Measurements from ENCODE around the gene DEXI.
"Not testable (repeated sequence)": the region's sequence is repeated elsewhere in the genome, so short reads cannot be mapped to it uniquely, and the experiment has no call there.

DEXI gene

DNA sequence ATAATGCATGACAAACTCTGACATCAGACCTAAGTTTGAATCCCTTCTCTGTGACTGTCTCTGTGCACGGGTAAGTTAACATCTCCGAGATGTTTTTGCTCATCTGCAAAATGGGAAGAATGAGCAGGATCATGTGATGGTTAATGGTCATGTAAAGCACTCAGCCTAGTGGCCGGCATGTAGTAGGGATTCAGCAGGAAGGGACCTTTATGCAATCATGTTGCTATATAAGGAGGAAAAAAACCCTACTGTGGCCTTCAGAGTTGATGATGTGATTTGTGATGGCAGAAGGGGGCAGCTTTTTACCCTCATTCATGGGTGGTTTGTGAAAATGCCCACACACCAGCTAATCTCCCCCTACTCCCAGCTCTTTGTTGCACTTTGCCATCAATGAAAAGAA, 26.2 kb upstream of the DEXI start:
- no peak overlapping the region for H3K9ac ChIP-seq (ENCODE audit: low read length)
- H3K4me3 ChIP-seq (ENCODE audit: low read depth, low read length): no peak overlapping the region
- H3K9me3 ChIP-seq (ENCODE audit: control insufficient read depth, insufficient read depth, low read depth, low read length): no peaks in the 10 kb centered on the region
- H3K27me3 ChIP-seq (ENCODE audit: control insufficient read depth, insufficient read depth, low read length): no peaks in the 10 kb centered on the region
- peaks cover 13% of the 10 kb centered on the region; the same call in 1 of the 2 replicates for H3K4me1 ChIP-seq (ENCODE audit: control insufficient read depth, insufficient read depth, low read length)
- no peak overlapping the region for H3K27ac ChIP-seq (ENCODE audit: low read depth, low read length)
- H3K36me3 ChIP-seq (ENCODE audit: control insufficient read depth, insufficient read depth, low read length): peaks cover 12% of the 10 kb centered on the region

GRCh38 chr16:10967986-10968385, 25.7 kb upstream of the DEXI start:
- Histone ChIP-seq H3K9me3 (ENCODE audit: control insufficient read depth, insufficient read depth, low read depth, low read length) (no peaks in the 10 kb centered on the region), H3K4me1 (ENCODE audit: control insufficient read depth, insufficient read depth, low read length) (peaks cover 13% of the 10 kb centered on the region; the same call in 1 of the 2 replicates), H3K27ac (ENCODE audit: low read depth, low read length) (no peak overlapping the region), H3K9ac (ENCODE audit: low read length) (no peak overlapping the region), H3K36me3 (ENCODE audit: control insufficient read depth, insufficient read depth, low read length) (peaks cover 15% of the 10 kb centered on the region), H3K4me3 (ENCODE audit: low read depth, low read length) (no peak overlapping the region), H3K27me3 (ENCODE audit: control insufficient read depth, insufficient read depth, low read length) (no peaks in the 10 kb centered on the region)

GRCh38 chr16:10966559-10966958, 24.3 kb upstream of the DEXI start:
- not testable (repeated sequence) for H3K4me3 ChIP-seq (ENCODE audit: low read depth, low read length); H3K9me3 ChIP-seq (ENCODE audit: control insufficient read depth, insufficient read depth, low read depth, low read length); H3K9ac ChIP-seq (ENCODE audit: low read length); H3K27me3 ChIP-seq (ENCODE audit: control insufficient read depth, insufficient read depth, low read length); H3K27ac ChIP-seq (ENCODE audit: low read depth, low read length); H3K4me1 ChIP-seq (ENCODE audit: control insufficient read depth, insufficient read depth, low read length)
- H3K36me3 ChIP-seq (ENCODE audit: control insufficient read depth, insufficient read depth, low read length): peaks cover 20% of the 10 kb centered on the region

GRCh38 chr16:10966129-10966528, 23.9 kb upstream of the DEXI start:
- H3K9ac ChIP-seq (ENCODE audit: low read length): no peak overlapping the region
- H3K9me3 ChIP-seq (ENCODE audit: control insufficient read depth, insufficient read depth, low read depth, low read length): no peaks in the 10 kb centered on the region
- no peak overlapping the region for H3K4me3 ChIP-seq (ENCODE audit: low read depth, low read length)
- H3K4me1 ChIP-seq (ENCODE audit: control insufficient read depth, insufficient read depth, low read length): peaks cover 4% of the 10 kb centered on the region; the same call in 1 of the 2 replicates
- no peaks in the 10 kb centered on the region for H3K27me3 ChIP-seq (ENCODE audit: control insufficient read depth, insufficient read depth, low read length)
- H3K36me3 ChIP-seq (ENCODE audit: control insufficient read depth, insufficient read depth, low read length): peaks cover 19% of the 10 kb centered on the region
- H3K27ac ChIP-seq (ENCODE audit: low read depth, low read length): no peak overlapping the region

DNA sequence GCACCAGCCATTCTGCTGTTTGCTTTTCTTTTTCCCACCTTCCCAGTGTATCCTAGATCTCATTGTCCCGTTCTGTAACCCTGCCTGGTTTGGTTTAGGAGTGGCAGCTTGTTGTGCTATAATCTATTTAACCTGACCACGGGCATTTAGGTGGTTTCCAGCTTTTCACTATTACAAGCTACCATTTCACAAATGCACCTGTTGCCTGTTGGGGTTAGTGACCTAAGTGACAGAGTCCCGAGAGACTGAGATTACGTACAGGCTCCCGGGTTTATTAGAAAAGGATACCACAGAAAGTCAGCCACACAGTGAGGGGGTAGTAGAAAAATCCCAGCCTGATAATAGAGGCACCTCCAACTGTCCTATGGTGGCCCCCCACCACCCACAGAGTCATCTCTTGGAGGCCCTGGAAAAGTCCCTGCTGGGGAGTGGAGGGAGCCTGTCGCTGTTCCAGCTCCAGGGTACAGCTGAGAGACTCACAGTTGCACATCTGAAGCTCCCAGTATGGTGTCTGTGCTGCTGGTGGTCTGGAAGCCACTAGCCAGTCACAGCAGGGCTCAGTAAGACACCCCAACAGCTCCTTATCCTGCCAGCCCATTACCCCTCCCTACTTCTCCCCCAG, 23.3 kb upstream of the DEXI start:
- Histone ChIP-seq H3K4me3 (ENCODE audit: low read depth, low read length) (no peak overlapping the region), H3K9ac (ENCODE audit: low read length) (no peak overlapping the region), H3K4me1 (ENCODE audit: control insufficient read depth, insufficient read depth, low read length) (peaks cover 4% of the 10 kb centered on the region; the same call in 1 of the 2 replicates), H3K27ac (ENCODE audit: low read depth, low read length) (no peak overlapping the region), H3K27me3 (ENCODE audit: control insufficient read depth, insufficient read depth, low read length) (no peaks in the 10 kb centered on the region), H3K9me3 (ENCODE audit: control insufficient read depth, insufficient read depth, low read depth, low read length) (no peaks in the 10 kb centered on the region), H3K36me3 (ENCODE audit: control insufficient read depth, insufficient read depth, low read length) (peaks cover 18% of the 10 kb centered on the region)

DNA sequence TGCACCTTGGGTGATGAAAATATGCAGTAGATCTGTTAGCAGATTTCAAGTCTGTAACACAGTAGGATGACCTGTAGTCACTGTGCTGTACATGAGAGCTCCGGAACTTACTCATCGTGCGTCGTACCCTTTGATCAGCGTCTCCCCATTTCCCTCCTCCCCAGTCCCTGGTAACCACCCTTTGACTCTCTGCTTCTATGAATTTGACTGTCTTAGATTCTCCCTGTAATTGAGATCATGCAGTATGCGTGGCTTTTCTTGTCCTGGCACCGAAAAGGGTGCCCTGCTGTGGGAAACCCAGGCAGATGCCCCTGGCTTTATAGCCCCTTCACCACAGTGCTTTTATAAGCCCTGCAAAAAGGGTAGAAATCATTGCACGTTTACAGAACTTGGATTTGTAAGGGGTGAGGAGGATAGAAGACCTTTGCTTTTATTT, 22.6 kb upstream of the DEXI start:
- Histone ChIP-seq H3K36me3 (ENCODE audit: control insufficient read depth, insufficient read depth, low read length) (peaks cover 18% of the 10 kb centered on the region), H3K9me3 (ENCODE audit: control insufficient read depth, insufficient read depth, low read depth, low read length) (no peaks in the 10 kb centered on the region), H3K9ac (ENCODE audit: low read length) (no peak overlapping the region), H3K27me3 (ENCODE audit: control insufficient read depth, insufficient read depth, low read length) (no peaks in the 10 kb centered on the region), H3K4me1 (ENCODE audit: control insufficient read depth, insufficient read depth, low read length) (peaks cover 4% of the 10 kb centered on the region; the same call in 1 of the 2 replicates), H3K4me3 (ENCODE audit: low read depth, low read length) (no peak overlapping the region), H3K27ac (ENCODE audit: low read depth, low read length) (no peak overlapping the region)

GRCh38 chr16:10964039-10964890, 22.0 kb upstream of the DEXI start:
- no peak overlapping the region for H3K4me3 ChIP-seq (ENCODE audit: low read depth, low read length)
- no peaks in the 10 kb centered on the region for H3K27me3 ChIP-seq (ENCODE audit: control insufficient read depth, insufficient read depth, low read length)
- peaks cover 4% of the 10 kb centered on the region; the same call in 1 of the 2 replicates for H3K4me1 ChIP-seq (ENCODE audit: control insufficient read depth, insufficient read depth, low read length)
- H3K9me3 ChIP-seq (ENCODE audit: control insufficient read depth, insufficient read depth, low read depth, low read length): no peaks in the 10 kb centered on the region
- no peak overlapping the region for H3K27ac ChIP-seq (ENCODE audit: low read depth, low read length)
- H3K36me3 ChIP-seq (ENCODE audit: control insufficient read depth, insufficient read depth, low read length): peaks cover 15% of the 10 kb centered on the region; the same call in 1 of the 2 replicates
- no peak overlapping the region for H3K9ac ChIP-seq (ENCODE audit: low read length)

DNA sequence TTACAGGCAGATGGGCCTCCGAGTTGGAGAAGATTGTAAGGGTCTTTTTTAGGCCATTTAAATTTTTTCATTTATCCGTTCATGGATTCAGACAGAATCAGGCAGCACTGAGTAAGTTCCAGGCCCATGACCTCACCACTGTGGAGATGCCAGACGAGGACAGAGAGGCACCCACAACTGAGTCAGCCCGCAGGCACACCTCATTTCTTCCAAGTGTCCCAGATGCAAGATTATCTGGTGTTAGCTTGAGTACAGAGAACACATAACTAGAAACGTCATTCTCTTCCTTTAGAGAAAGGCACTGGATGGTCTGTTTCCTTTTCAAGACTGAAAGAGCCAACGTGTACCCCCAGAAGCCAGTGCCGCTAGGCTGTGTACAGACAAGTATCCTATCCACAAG, 19.0 kb upstream of the DEXI start:
- Histone ChIP-seq H3K27me3 (ENCODE audit: control insufficient read depth, insufficient read depth, low read length) (no peaks in the 10 kb centered on the region), H3K4me3 (ENCODE audit: low read depth, low read length) (no peak overlapping the region), H3K27ac (ENCODE audit: low read depth, low read length) (no peak overlapping the region), H3K9ac (ENCODE audit: low read length) (no peak overlapping the region), H3K36me3 (ENCODE audit: control insufficient read depth, insufficient read depth, low read length) (peaks cover 15% of the 10 kb centered on the region), H3K4me1 (ENCODE audit: control insufficient read depth, insufficient read depth, low read length) (peaks cover 4% of the 10 kb centered on the region; the same call in 1 of the 2 replicates), H3K9me3 (ENCODE audit: control insufficient read depth, insufficient read depth, low read depth, low read length) (no peaks in the 10 kb centered on the region)

DNA sequence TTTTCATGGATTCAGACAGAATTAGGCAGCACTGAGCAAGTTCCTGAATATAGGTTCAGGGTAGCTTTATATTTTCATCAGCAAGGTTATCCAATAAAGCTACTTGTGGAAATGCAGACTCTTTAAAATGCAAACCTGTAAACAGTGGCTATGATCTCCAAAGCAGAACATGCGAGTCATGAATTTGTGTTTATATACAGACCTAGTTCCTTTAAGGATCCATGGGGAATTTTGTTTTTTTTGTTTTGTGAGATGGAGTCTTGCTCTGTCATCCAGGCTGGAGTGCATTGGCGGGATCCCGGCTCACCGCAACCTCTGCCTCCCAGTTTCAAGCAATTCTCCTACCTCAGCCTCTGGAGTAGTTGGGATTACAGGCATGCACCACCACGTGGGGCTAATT, 16.9 kb upstream of the DEXI start:
- H3K4me3 ChIP-seq (ENCODE audit: low read depth, low read length): no peak overlapping the region
- no peak overlapping the region for H3K27ac ChIP-seq (ENCODE audit: low read depth, low read length)
- no peaks in the 10 kb centered on the region for H3K9me3 ChIP-seq (ENCODE audit: control insufficient read depth, insufficient read depth, low read depth, low read length)
- H3K9ac ChIP-seq (ENCODE audit: low read length): no peak overlapping the region
- peaks cover 15% of the 10 kb centered on the region for H3K36me3 ChIP-seq (ENCODE audit: control insufficient read depth, insufficient read depth, low read length)
- H3K4me1 ChIP-seq (ENCODE audit: control insufficient read depth, insufficient read depth, low read length): peaks cover under 1% of the 10 kb centered on the region; the same call in 1 of the 2 replicates
- no peaks in the 10 kb centered on the region for H3K27me3 ChIP-seq (ENCODE audit: control insufficient read depth, insufficient read depth, low read length)

- Histone ChIP-seq H3K27ac (ENCODE audit: low read depth, low read length) (no peak overlapping the region), H3K36me3 (ENCODE audit: control insufficient read depth, insufficient read depth, low read length) (peaks cover 7% of the 10 kb centered on the region), H3K27me3 (ENCODE audit: control insufficient read depth, insufficient read depth, low read length) (no peaks in the 10 kb centered on the region), H3K4me3 (ENCODE audit: low read depth, low read length) (no peak overlapping the region), H3K9me3 (ENCODE audit: control insufficient read depth, insufficient read depth, low read depth, low read length) (no peaks in the 10 kb centered on the region), H3K9ac (ENCODE audit: low read length) (no peak overlapping the region), H3K4me1 (ENCODE audit: control insufficient read depth, insufficient read depth, low read length) (no peaks in the 10 kb centered on the region)
These were observed 15.7 kb upstream of the DEXI start for GRCh38 chr16:10957771-10958482.

- Histone ChIP-seq H3K4me1 (ENCODE audit: control insufficient read depth, insufficient read depth, low read length) (peaks cover 19% of the 10 kb centered on the region), H3K9me3 (ENCODE audit: control insufficient read depth, insufficient read depth, low read depth, low read length) (no peaks in the 10 kb centered on the region), H3K4me3 (ENCODE audit: low read depth, low read length) (no peak overlapping the region), H3K27me3 (ENCODE audit: control insufficient read depth, insufficient read depth, low read length) (no peaks in the 10 kb centered on the region), H3K27ac (ENCODE audit: low read depth, low read length) (no peak overlapping the region), H3K9ac (ENCODE audit: low read length) (no peak overlapping the region), H3K36me3 (ENCODE audit: control insufficient read depth, insufficient read depth, low read length) (no peaks in the 10 kb centered on the region; the same call in 1 of the 2 replicates)
These were observed 12.6 kb upstream of the DEXI start for GRCh38 chr16:10954903-10955302.

Measured in HUES6 (cell line).